GM18499 (cell line): ENCODE data around the gene SCTR.

ENCODE experiments used
- ATAC-seq: cut with Tn5 transposase; IDR thresholded peaks from one replicate; pipeline ENCODE4 v1.9.1; 2021; ENCODE audit warnings: moderate number of reproducible peaks; ENCODE audit not compliant: insufficient read depth, unreplicated experiment

Gene SCTR

GRCh38 chr2:119432851-119433522 lies 91.3 kb downstream of the SCTR start:
- no peak for ATAC-seq

- ATAC-seq = no peak
Observed at GRCh38 chr2:119431976-119432850, 92.1 kb downstream of the SCTR start.

GRCh38 chr2:119431155-119431975 lies 92.9 kb downstream of the SCTR start, which contains the start of gene TMEM37:
Gene TMEM37, plus strand, starts transcription at chr2:119431854. Its CDS starts 50 bp downstream, at chr2:119431904.
- peak; percentile 79 for ATAC-seq

- no peak for ATAC-seq
Observed at GRCh38 chr2:119430023-119430498, 94.2 kb downstream of the SCTR start.

GRCh38 chr2:119429225-119429981 lies 94.9 kb downstream of the SCTR start:
- no peak for ATAC-seq

- no peak for ATAC-seq
Observed at GRCh38 chr2:119428488-119429224, 95.6 kb downstream of the SCTR start.

- no peak for ATAC-seq
Observed at GRCh38 chr2:119427756-119428155, 96.5 kb downstream of the SCTR start.

- no peak for ATAC-seq
Observed at GRCh38 chr2:119426801-119427395, 97.4 kb downstream of the SCTR start.

GRCh38 chr2:119426396-119426675 lies 97.9 kb downstream of the SCTR start:
- no peak for ATAC-seq

- ATAC-seq = no peak
Observed at GRCh38 chr2:119425620-119426395, 98.5 kb downstream of the SCTR start.

GRCh38 chr2:119425119-119425405 lies 99.2 kb downstream of the SCTR start:
- ATAC-seq = no peak

- ATAC-seq = no peak
Observed at GRCh38 chr2:119424284-119425118, 99.8 kb downstream of the SCTR start.

GRCh38 chr2:119423811-119424210 lies 100.5 kb downstream of the SCTR start:
- no peak for ATAC-seq

- no peak for ATAC-seq
Observed at GRCh38 chr2:119423108-119423444, 101.2 kb downstream of the SCTR start.

GRCh38 chr2:119422360-119423107 lies 101.7 kb downstream of the SCTR start:
- ATAC-seq = no peak

GRCh38 chr2:119421741-119422140 lies 102.5 kb downstream of the SCTR start:
- ATAC-seq = no peak

GRCh38 chr2:119421304-119421703 lies 103.0 kb downstream of the SCTR start:
- no peak for ATAC-seq
